ENCODE measurements around the gene DUSP5. TPM values are rescaled to one million over a fixed set of nuclear protein-coding genes. Genes with fewer than 3 reads are reported as not detected.

Gene DUSP5
- total RNA-seq, 1 donor from 2014 or later = 21.6 TPM

- no peak for DNase-seq (ENCODE audit: low read depth, low spot score)
Observed at GRCh38 chr10:110544958-110545537, 47.3 kb downstream of the DUSP5 start.

GRCh38 chr10:110546077-110546476 is 48.4 kb downstream of the DUSP5 start:
- no peak for DNase-seq (ENCODE audit: low read depth, low spot score)

GRCh38 chr10:110546499-110547110 is 48.9 kb downstream of the DUSP5 start:
- no peak for DNase-seq (ENCODE audit: low read depth, low spot score)

GRCh38 chr10:110547139-110547761 is 49.5 kb downstream of the DUSP5 start:
- DNase-seq (ENCODE audit: low read depth, low spot score) = no peak

- no peak for DNase-seq (ENCODE audit: low read depth, low spot score)
Observed at GRCh38 chr10:110548002-110548401, 50.3 kb downstream of the DUSP5 start.

GRCh38 chr10:110549211-110549610 is 51.5 kb downstream of the DUSP5 start:
- DNase-seq (ENCODE audit: low read depth, low spot score) = no peak

GRCh38 chr10:110553905-110554304 is 56.2 kb downstream of the DUSP5 start:
- DNase-seq (ENCODE audit: low read depth, low spot score) = no peak

GRCh38 chr10:110556296-110556695 is 58.6 kb downstream of the DUSP5 start:
- DNase-seq (ENCODE audit: low read depth, low spot score) = no peak

- DNase-seq (ENCODE audit: low read depth, low spot score) = no peak
Observed at GRCh38 chr10:110556969-110557601, 59.4 kb downstream of the DUSP5 start.

- DNase-seq (ENCODE audit: low read depth, low spot score) = no peak
Observed at GRCh38 chr10:110558041-110558440, 60.3 kb downstream of the DUSP5 start.

- DNase-seq (ENCODE audit: low read depth, low spot score) = no peak
Observed at GRCh38 chr10:110560012-110560411, 62.3 kb downstream of the DUSP5 start.

Other genes with a start within 250 kb of the DUSP5 start
- gene SMNDC1, start 193.0 kb upstream of the DUSP5 start, total RNA-seq = 6.9 and 9.0 TPM in 2 replicates
- gene SMC3, start 69.8 kb downstream of the DUSP5 start, total RNA-seq = 28.5 and 36.6 TPM in 2 replicates
- gene RBM20, start 146.4 kb downstream of the DUSP5 start, total RNA-seq = 0.13 TPM in 1 of 2 replicates, not detected in the other